IMR-90 (cell line): ENCODE measurements around the gene TTC7B. TPM values are rescaled to one million over a fixed set of nuclear protein-coding genes. Genes with fewer than 3 reads are reported as not detected.

Source experiments
- ATAC-seq: fragments of 200-7000 bp; cut with Tn5 transposase; 2 replicates; pipeline ENCODE4 v1.9.1; 2020; ENCODE audit warnings: low read depth, mild to moderate bottlenecking, moderate library complexity
- BruUV-seq: library from RNA; stranded (reverse); fragments of 400-500 nt; replicated peaks from 2 replicates; lab custom pipeline; 2021; lab: Mats Ljungman, UMichigan
- CTCF ChIA-PET: fragments of 300-600 bp; formaldehyde crosslinking; extraction: SDS; loops from one replicate; lab custom pipeline; 2021; ENCODE audit warnings: antibody characterized with exemption; lab: Yijun Ruan, JAX
- POLR2A ChIA-PET: fragments of 300-600 bp; sonication (Branson Sonifier 250); formaldehyde crosslinking; loops from one replicate; lab custom pipeline; 2022; ENCODE audit warnings: antibody characterized with exemption; ENCODE audit not compliant: unreplicated experiment; lab: Charles Lee
- DNase-seq: peaks from one replicate; pipeline ENCODE4 v3.0.0; 2013
- H2AFZ ChIP-seq: replicated peaks from 2 replicates; pipeline ENCODE3; 2013; ENCODE audit warnings: low read length, mild to moderate bottlenecking; ENCODE audit not compliant: poor library complexity
- H2AK5ac ChIP-seq: 2 replicates; pipeline ENCODE4 v1.6.1; 2013; ENCODE audit warnings: low read depth, low read length, inconsistent platforms
- H2AK9ac ChIP-seq: replicated peaks from 2 replicates; pipeline ENCODE3; 2013; ENCODE audit warnings: mild to moderate bottlenecking, low read depth, low read length, moderate library complexity; ENCODE audit not compliant: poor library complexity
- H2BK120ac ChIP-seq: 2 replicates; pipeline ENCODE4 v1.6.1; 2013; ENCODE audit warnings: low read depth, low read length, inconsistent platforms
- H2BK15ac ChIP-seq: 3 replicates; pipeline ENCODE4 v1.6.1; 2013; ENCODE audit warnings: low read depth, low read length, inconsistent platforms
- H2BK20ac ChIP-seq: 2 replicates; pipeline ENCODE4 v1.6.1; 2013; ENCODE audit warnings: low read depth, mild to moderate bottlenecking, inconsistent platforms, low read length, moderate library complexity
- H2BK5ac ChIP-seq: 2 replicates; pipeline ENCODE4 v1.6.1; 2013; ENCODE audit warnings: mild to moderate bottlenecking, low read depth, low read length, inconsistent platforms; ENCODE audit not compliant: poor library complexity, severe bottlenecking
- H3K14ac ChIP-seq: replicated peaks from 2 replicates; pipeline ENCODE4 v1.6.1; 2013; ENCODE audit warnings: low read depth, low read length, inconsistent platforms
- H3K18ac ChIP-seq: 2 replicates; pipeline ENCODE4 v1.6.1; 2013; ENCODE audit warnings: low read depth, low read length, control low read depth
- H3K23ac ChIP-seq: 2 replicates; pipeline ENCODE4 v1.6.1; 2013; ENCODE audit warnings: low read depth, low read length, inconsistent platforms
- H3K27ac ChIP-seq: 2 replicates; pipeline ENCODE4 v1.5.1; 2013; ENCODE audit warnings: mild to moderate bottlenecking, control low read depth, low read length; ENCODE audit not compliant: insufficient read depth
- H3K27me3 ChIP-seq: 2 replicates; pipeline ENCODE4 v1.6.1; 2013; ENCODE audit warnings: low read length; ENCODE audit not compliant: control insufficient read depth, insufficient read depth
- H3K36me3 ChIP-seq: 2 replicates; pipeline ENCODE4 v1.6.1; 2013; ENCODE audit warnings: low read length, mixed read lengths; ENCODE audit not compliant: control insufficient read depth, insufficient read depth
- H3K4ac ChIP-seq: 2 replicates; pipeline ENCODE4 v1.6.1; 2013; ENCODE audit warnings: low read depth, low read length, inconsistent platforms
- H3K4me1 ChIP-seq: 2 replicates; pipeline ENCODE4 v1.6.1; 2013; ENCODE audit warnings: low read length, mixed read lengths; ENCODE audit not compliant: control insufficient read depth, insufficient read depth
- H3K4me2 ChIP-seq: 2 replicates; pipeline ENCODE4 v1.6.1; 2013; ENCODE audit warnings: low read depth, mild to moderate bottlenecking, control low read depth, low read length, moderate library complexity
- H3K4me3 ChIP-seq: 2 replicates; pipeline ENCODE4 v1.5.1; 2013; ENCODE audit warnings: low read depth, mild to moderate bottlenecking, control low read depth, low read length, moderate library complexity; ENCODE audit not compliant: insufficient read depth
- H3K56ac ChIP-seq: 2 replicates; pipeline ENCODE4 v1.6.1; 2013; ENCODE audit warnings: low read length, inconsistent platforms; ENCODE audit not compliant: insufficient read depth; ENCODE audit errors: extremely low read depth
- H3K79me1 ChIP-seq, 2 experiments: 2 replicates each; pipeline ENCODE4 v1.6.1; 2013; ENCODE audit warnings: low read length in 2 of 2, inconsistent platforms in 1 of 2, low read depth in 1 of 2
- H3K9ac ChIP-seq: 2 replicates; pipeline ENCODE4 v1.6.1; 2013; ENCODE audit warnings: low read depth, low read length, control low read depth
- H3K9me1 ChIP-seq: 2 replicates; pipeline ENCODE4 v1.6.1; 2013; ENCODE audit warnings: low read length, inconsistent platforms; ENCODE audit not compliant: insufficient read depth
- H3K9me3 ChIP-seq: 2 replicates; pipeline ENCODE4 v1.6.1; 2013; ENCODE audit warnings: low read length; ENCODE audit not compliant: control insufficient read depth, insufficient read depth
- H4K20me1 ChIP-seq: 2 replicates; pipeline ENCODE4 v1.6.1; 2013; ENCODE audit warnings: low read length, inconsistent platforms; ENCODE audit not compliant: insufficient read depth
- H4K5ac ChIP-seq: 2 replicates; pipeline ENCODE4 v1.6.1; 2013; ENCODE audit warnings: mild to moderate bottlenecking, low read depth, low read length, control low read depth
- H4K8ac ChIP-seq, 2 experiments: 2 replicates each; pipeline ENCODE4 v1.6.1; 2013; ENCODE audit warnings: low read depth in 2 of 2, low read length in 2 of 2, control low read depth in 1 of 2, inconsistent platforms in 1 of 2
- H4K91ac ChIP-seq: 2 replicates; pipeline ENCODE4 v1.6.1; 2013; ENCODE audit warnings: low read depth, low read length, inconsistent platforms; ENCODE audit not compliant: insufficient read depth
- BHLHE40 ChIP-seq: fragments of 150-350 bp; IDR thresholded peaks from 2 replicates; pipeline ENCODE4 v1.6.1; 2016; ENCODE audit warnings: mild to moderate bottlenecking, low read depth, low read length
- CEBPB ChIP-seq: IDR thresholded peaks from 2 replicates; pipeline ENCODE4 v1.6.1; 2012; ENCODE audit warnings: low read depth, low read length, improper control_type of control experiment
- MAZ ChIP-seq: IDR thresholded peaks from 2 replicates; pipeline ENCODE4 v1.6.1; 2012; ENCODE audit warnings: low read depth, mild to moderate bottlenecking, low read length, improper control_type of control experiment, moderate library complexity, borderline replicate concordance
- RCOR1 ChIP-seq: IDR thresholded peaks from 2 replicates; pipeline ENCODE4 v1.6.1; 2012; ENCODE audit warnings: mild to moderate bottlenecking, low read length, improper control_type of control experiment; ENCODE audit not compliant: insufficient replicate concordance
- SMC3 ChIP-seq: fragments of 150-350 bp; IDR thresholded peaks from 2 replicates; pipeline ENCODE4 v1.6.1; 2016; ENCODE audit warnings: low read depth, mild to moderate bottlenecking, antibody characterized with exemption, low read length, moderate library complexity
- dilution Hi-C: fragments of 300-500 bp; cut with HindIII; formaldehyde crosslinking; loops from one replicate; pipeline ENCODE4 v1.14.3; 2018; ENCODE audit warnings: low sequenced_read_pairs; ENCODE audit not compliant: unreplicated experiment
- in situ Hi-C: fragments of 300-500 bp; cut with MboI; formaldehyde crosslinking; loops from 3 replicates; pipeline ENCODE4 v1.14.3; 2019; ENCODE audit warnings: low sequenced_read_pairs, inconsistent platforms, mixed read lengths
- intact Hi-C: fragments of 100-400 bp; cut with micrococcal nuclease; formaldehyde crosslinking; loops from 2 replicates; pipeline ENCODE4 v1.10.0; 2022
- polyA plus RNA-seq, 3 experiments: library from polyadenylated mRNA; depleted of rRNA; stranded (reverse); fragments of >200 nt; gene quantifications; 2 replicates each; pipeline ENCODE4 v1.2.3, GENCODE V29; 2012; ENCODE audit warnings: low replicate concordance in 1 of 3
- total RNA-seq: library from RNA; depleted of rRNA; stranded (reverse); fragments of >200 nt; gene quantifications from 2 replicates; pipeline ENCODE4 v1.2.3, GENCODE V29; 2012
- TF ChIP-seq, protein P1 (sequence below): fragments of 150-350 bp; IDR thresholded peaks from 2 replicates; pipeline ENCODE4 v1.6.1; 2016; ENCODE audit warnings: low read depth, mild to moderate bottlenecking, low read length, moderate library complexity, borderline replicate concordance
- TF ChIP-seq, protein P2 (sequence below): conservative IDR thresholded peaks from 2 replicates; pipeline ENCODE4 v1.5.1; 2012; ENCODE audit warnings: mild to moderate bottlenecking, low read depth, low read length, improper control_type of control experiment
- TF ChIP-seq, protein P3 (sequence below): fragments of 150-350 bp; IDR thresholded peaks from 2 replicates; pipeline ENCODE4 v1.6.1; 2017; ENCODE audit warnings: mild to moderate bottlenecking, antibody characterized with exemption, low read length, low read depth

TTC7B gene
- total and polyA plus RNA-seq, 2 of the 4 experiments (the other 2 are of a cell fraction): 18.1 to 35.3 TPM

- Histone ChIP-seq H3K27ac (no peak overlapping the region), H4K91ac (no peak overlapping the region), H2AK9ac (no peak overlapping the region), H2AFZ (no peak overlapping the region), H3K27me3 (peaks cover 7% of the 10 kb centered on the region), H2BK5ac (no peak overlapping the region), H2BK15ac (no peak overlapping the region), H2AK5ac (no peak overlapping the region), H3K9me1 (no peaks in the 10 kb centered on the region), H4K5ac (no peak overlapping the region), H3K4ac (no peak overlapping the region), H3K9me3 (no peaks in the 10 kb centered on the region), H3K4me3 (no peak overlapping the region), H2BK20ac (no peak overlapping the region), H3K79me1 (no peaks in the 10 kb centered on the region), H2BK120ac (no peak overlapping the region), H3K23ac (no peak overlapping the region), H3K4me1 (no peaks in the 10 kb centered on the region), H4K20me1 (no peaks in the 10 kb centered on the region), H3K18ac (no peak overlapping the region), H4K8ac (no peak overlapping the region), H3K36me3 (no peaks in the 10 kb centered on the region), H3K4me2 (no peak overlapping the region), H3K14ac (no peak overlapping the region), H3K9ac (no peak overlapping the region), H3K56ac (no peak overlapping the region)
- CTCF ChIA-PET: no interaction called here
- ATAC-seq (no peak), DNase-seq (no peak)
- BruUV-seq: no TSS peak
- intact Hi-C loops: no loop called here
- TF ChIP-seq CEBPB: no peak
- TF ChIP-seq, protein P1, sequence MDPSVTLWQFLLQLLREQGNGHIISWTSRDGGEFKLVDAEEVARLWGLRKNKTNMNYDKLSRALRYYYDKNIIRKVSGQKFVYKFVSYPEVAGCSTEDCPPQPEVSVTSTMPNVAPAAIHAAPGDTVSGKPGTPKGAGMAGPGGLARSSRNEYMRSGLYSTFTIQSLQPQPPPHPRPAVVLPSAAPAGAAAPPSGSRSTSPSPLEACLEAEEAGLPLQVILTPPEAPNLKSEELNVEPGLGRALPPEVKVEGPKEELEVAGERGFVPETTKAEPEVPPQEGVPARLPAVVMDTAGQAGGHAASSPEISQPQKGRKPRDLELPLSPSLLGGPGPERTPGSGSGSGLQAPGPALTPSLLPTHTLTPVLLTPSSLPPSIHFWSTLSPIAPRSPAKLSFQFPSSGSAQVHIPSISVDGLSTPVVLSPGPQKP: no peak
- no peak for TF ChIP-seq MAZ
- no peak for TF ChIP-seq BHLHE40
- no peak for TF ChIP-seq SMC3
- no peak for TF ChIP-seq RCOR1
- TF ChIP-seq, protein P2, sequence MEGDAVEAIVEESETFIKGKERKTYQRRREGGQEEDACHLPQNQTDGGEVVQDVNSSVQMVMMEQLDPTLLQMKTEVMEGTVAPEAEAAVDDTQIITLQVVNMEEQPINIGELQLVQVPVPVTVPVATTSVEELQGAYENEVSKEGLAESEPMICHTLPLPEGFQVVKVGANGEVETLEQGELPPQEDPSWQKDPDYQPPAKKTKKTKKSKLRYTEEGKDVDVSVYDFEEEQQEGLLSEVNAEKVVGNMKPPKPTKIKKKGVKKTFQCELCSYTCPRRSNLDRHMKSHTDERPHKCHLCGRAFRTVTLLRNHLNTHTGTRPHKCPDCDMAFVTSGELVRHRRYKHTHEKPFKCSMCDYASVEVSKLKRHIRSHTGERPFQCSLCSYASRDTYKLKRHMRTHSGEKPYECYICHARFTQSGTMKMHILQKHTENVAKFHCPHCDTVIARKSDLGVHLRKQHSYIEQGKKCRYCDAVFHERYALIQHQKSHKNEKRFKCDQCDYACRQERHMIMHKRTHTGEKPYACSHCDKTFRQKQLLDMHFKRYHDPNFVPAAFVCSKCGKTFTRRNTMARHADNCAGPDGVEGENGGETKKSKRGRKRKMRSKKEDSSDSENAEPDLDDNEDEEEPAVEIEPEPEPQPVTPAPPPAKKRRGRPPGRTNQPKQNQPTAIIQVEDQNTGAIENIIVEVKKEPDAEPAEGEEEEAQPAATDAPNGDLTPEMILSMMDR: no peak
- TF ChIP-seq, protein P3, sequence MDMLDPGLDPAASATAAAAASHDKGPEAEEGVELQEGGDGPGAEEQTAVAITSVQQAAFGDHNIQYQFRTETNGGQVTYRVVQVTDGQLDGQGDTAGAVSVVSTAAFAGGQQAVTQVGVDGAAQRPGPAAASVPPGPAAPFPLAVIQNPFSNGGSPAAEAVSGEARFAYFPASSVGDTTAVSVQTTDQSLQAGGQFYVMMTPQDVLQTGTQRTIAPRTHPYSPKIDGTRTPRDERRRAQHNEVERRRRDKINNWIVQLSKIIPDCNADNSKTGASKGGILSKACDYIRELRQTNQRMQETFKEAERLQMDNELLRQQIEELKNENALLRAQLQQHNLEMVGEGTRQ: no peak
- POLR2A ChIA-PET: no interaction called here
- in situ Hi-C loops: no loop called here
- dilution Hi-C loops: no loop called here
Measured at GRCh38 chr14:90498198-90498597, 318.0 kb downstream of the TTC7B start.
